ENCODE results near the gene CCDC57. TPM values are rescaled to one million over a fixed set of nuclear protein-coding genes. Genes with fewer than 3 reads are reported as not detected.

Gene CCDC57
- polyA plus RNA-seq, 3 donors: 17.1 to 43.8 (median 20.1) TPM

GRCh38 chr17:82114447-82114846 lies 98.2 kb downstream of the CCDC57 start:
- Histone ChIP-seq H3K27ac (ENCODE audit: low read depth in 1 of 2, low read length in 2 of 2) (no peak overlapping the region), H3K9me3 (replicated peaks in 1 of 2; ENCODE audit: control insufficient read depth in 1 of 2, insufficient read depth in 1 of 2, low read length in 2 of 2) (no peaks in the 10 kb centered on the region), H3K9ac (ENCODE audit: insufficient read depth, low read length, poor library complexity, severe bottlenecking) (no peak overlapping the region), H4K20me1 (ENCODE audit: insufficient read depth, low read length) (no peaks in the 10 kb centered on the region), H3K4me1 (ENCODE audit: control insufficient read depth in 1 of 2, insufficient read depth in 2 of 2, low read length in 2 of 2) (no peaks in the 10 kb centered on the region), H3K27me3 (ENCODE audit: control insufficient read depth in 2 of 2, insufficient read depth in 2 of 2, low read length in 2 of 2) (no peaks in the 10 kb centered on the region), H3K79me2 (ENCODE audit: insufficient read depth, low read length) (no peaks in the 10 kb centered on the region), H3K4me3 (replicated peaks in 1 of 3; ENCODE audit: low read depth in 2 of 3, low read length in 3 of 3) (no peak overlapping the region), H2AFZ (ENCODE audit: insufficient read depth, low read depth, low read length, poor library complexity, severe bottlenecking) (no peak overlapping the region), H3K36me3 (replicated peaks in 1 of 2; ENCODE audit: control insufficient read depth in 1 of 2, insufficient read depth in 2 of 2, low read length in 2 of 2) (no peaks in the 10 kb centered on the region), H3K4me2 (replicated peaks; ENCODE audit: extremely low read depth, low read length, poor library complexity, severe bottlenecking) (no peak overlapping the region)
- intact Hi-C loops (cut with micrococcal nuclease): no loop called here
- Mint-ChIP-seq H3K4me1 (no peaks in the 10 kb centered on the region), H3K4me3 (no peak overlapping the region), H3K36me3 (peaks cover 4 to 10% of the 10 kb centered on the region in 2 donors), H3K9me3 (peaks cover 0 to 4% (median 0%) of the 10 kb centered on the region in 7 donors), H3K27me3 (ENCODE audit: low read depth in 3 of 3) (peaks cover 0 to 3% (median 0%) of the 10 kb centered on the region in 3 donors), H3K27ac (no peak overlapping the region)
- DNase-seq: no peak
- WGBS (ENCODE audit: insufficient coverage): 100% methylated on average over 8 of the region's 10 CpGs
- TF ChIP-seq CTCF (IDR thresholded peaks at IDR 0.05): no peak

DNA sequence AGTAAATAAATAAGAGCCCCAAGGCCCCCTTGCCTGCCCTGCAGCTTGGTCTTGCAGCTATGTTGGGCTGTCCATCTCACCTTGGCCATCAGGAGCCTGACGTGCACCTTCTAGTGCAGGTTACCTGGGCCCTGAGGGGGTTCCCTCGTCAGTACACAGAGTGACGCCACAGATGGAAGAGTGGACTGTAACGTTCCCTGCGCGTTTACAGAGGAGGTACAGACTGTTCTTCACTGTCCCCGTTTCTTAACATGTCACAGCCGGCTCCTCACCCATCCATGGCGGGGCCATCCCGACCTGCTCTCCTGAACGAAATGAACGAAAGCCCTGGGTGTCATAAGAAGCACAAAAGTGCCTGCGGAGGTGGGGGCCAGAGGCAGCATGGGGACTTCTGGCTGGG lies 98.7 kb downstream of the CCDC57 start:
- intact Hi-C loops (cut with micrococcal nuclease): no loop called here
- Histone ChIP-seq H3K36me3 (replicated peaks in 1 of 2; ENCODE audit: control insufficient read depth in 1 of 2, insufficient read depth in 2 of 2, low read length in 2 of 2) (no peaks in the 10 kb centered on the region), H3K27me3 (ENCODE audit: control insufficient read depth in 2 of 2, insufficient read depth in 2 of 2, low read length in 2 of 2) (no peaks in the 10 kb centered on the region), H3K4me2 (replicated peaks; ENCODE audit: extremely low read depth, low read length, poor library complexity, severe bottlenecking) (no peak overlapping the region), H3K9ac (ENCODE audit: insufficient read depth, low read length, poor library complexity, severe bottlenecking) (no peak overlapping the region), H3K79me2 (ENCODE audit: insufficient read depth, low read length) (no peaks in the 10 kb centered on the region), H3K4me1 (ENCODE audit: control insufficient read depth in 1 of 2, insufficient read depth in 2 of 2, low read length in 2 of 2) (no peaks in the 10 kb centered on the region), H4K20me1 (ENCODE audit: insufficient read depth, low read length) (no peaks in the 10 kb centered on the region), H3K4me3 (replicated peaks in 1 of 3; ENCODE audit: low read depth in 2 of 3, low read length in 3 of 3) (no peak overlapping the region), H3K9me3 (replicated peaks in 1 of 2; ENCODE audit: control insufficient read depth in 1 of 2, insufficient read depth in 1 of 2, low read length in 2 of 2) (no peaks in the 10 kb centered on the region), H3K27ac (ENCODE audit: low read depth in 1 of 2, low read length in 2 of 2) (no peak overlapping the region), H2AFZ (ENCODE audit: insufficient read depth, low read depth, low read length, poor library complexity, severe bottlenecking) (no peak overlapping the region)
- Mint-ChIP-seq H3K4me3 (no peak overlapping the region), H3K27ac (peak overlapping the region in 1 of 7 donors; percentile 23), H3K36me3 (peaks cover 4 to 7% of the 10 kb centered on the region in 2 donors), H3K9me3 (peaks cover 0 to 4% (median 0%) of the 10 kb centered on the region in 7 donors), H3K4me1 (no peaks in the 10 kb centered on the region), H3K27me3 (ENCODE audit: low read depth in 3 of 3) (peaks cover 0 to 3% (median 0%) of the 10 kb centered on the region in 3 donors)
- no peak for TF ChIP-seq CTCF (IDR thresholded peaks at IDR 0.05)
- 96% methylated on average over 12 of the region's 13 CpGs for WGBS (ENCODE audit: insufficient coverage)
- no peak for DNase-seq

Measured in CD14-positive monocyte (primary cell).